Spleen (tissue), 11 donors: ENCODE measurements around the gene ERC2. TPM values are rescaled to one million over a fixed set of nuclear protein-coding genes. Genes with fewer than 3 reads are reported as not detected.

ENCODE experiments used
- DNase-seq: peaks from one replicate; pipeline ENCODE4 v3.0.0-alpha.2; 2020
- H3K27ac ChIP-seq, 8 donors: fragments of 200-600 bp; sonication (generic) in 7 of 8; 1 replicate in 4 of 8; 2 replicates in 4 of 8; pipeline versions ENCODE4 v1.5.0 to v1.8.0; 2016 to 2021; ENCODE audit warnings: inconsistent platforms in 4 of 8, mild to moderate bottlenecking in 4 of 8, moderate library complexity in 1 of 8
- H3K27me3 ChIP-seq, 7 donors: fragments of 200-600 bp; sonication (generic) in 6 of 7; replicated peaks in 1 of 7; 1 replicate in 4 of 7; 2 replicates in 3 of 7; pipeline versions ENCODE4 v1.5.0 to v1.8.0; 2016 to 2021; ENCODE audit warnings: inconsistent platforms in 3 of 7, mild to moderate bottlenecking in 1 of 7
- H3K36me3 ChIP-seq, 6 donors: fragments of 200-600 bp; sonication (generic) in 5 of 6; 1 replicate in 4 of 6; 2 replicates in 2 of 6; pipeline versions ENCODE4 v1.5.0 to v1.8.0; 2016 to 2021; ENCODE audit warnings: inconsistent platforms in 2 of 6
- H3K4me1 ChIP-seq, 6 donors: fragments of 200-600 bp; sonication (generic) in 5 of 6; 1 replicate in 3 of 6; 2 replicates in 3 of 6; pipeline versions ENCODE4 v1.5.0 to v1.8.0; 2016 to 2021; ENCODE audit warnings: inconsistent platforms in 3 of 6
- H3K4me3 ChIP-seq, 8 donors: fragments of 200-600 bp; sonication (generic) in 7 of 8; 1 replicate in 4 of 8; 2 replicates in 4 of 8; pipeline versions ENCODE4 v1.5.0 to v1.8.0; 2016 to 2021; ENCODE audit warnings: inconsistent platforms in 4 of 8, mild to moderate bottlenecking in 4 of 8, moderate library complexity in 2 of 8
- H3K9me3 ChIP-seq, 8 donors: fragments of 200-600 bp; sonication (generic) in 7 of 8; 1 replicate in 4 of 8; 2 replicates in 4 of 8; pipeline versions ENCODE4 v1.5.0 to v1.8.0; 2016 to 2021; ENCODE audit warnings: inconsistent platforms in 4 of 8
- CTCF ChIP-seq, 11 experiments: fragments of 200-600 bp in 7 of 11; fragments of 450-650 bp in 4 of 11; sonication (generic) in 4 of 11; IDR thresholded peaks in 8 of 11; conservative IDR thresholded peaks in 3 of 11; 1 replicate in 7 of 11; 2 replicates in 4 of 11; pipeline versions ENCODE4 v1.4.0 to v1.8.0; 2016 to 2021; ENCODE audit warnings: antibody characterized with exemption in 11 of 11, inconsistent platforms in 4 of 11, mild to moderate bottlenecking in 1 of 11
- POLR2A ChIP-seq, 3 donors: fragments of 450-650 bp; IDR thresholded peaks; one replicate each; pipeline ENCODE4 v1.5.1; 2017; ENCODE audit warnings: antibody characterized with exemption in 3 of 3, mild to moderate bottlenecking in 1 of 3
- POLR2AphosphoS5 ChIP-seq, 3 donors: sonication (generic); formaldehyde crosslinking; IDR thresholded peaks; one replicate each; pipeline ENCODE4 v1.5.1; 2017; ENCODE audit warnings: antibody characterized with exemption in 3 of 3
- WGBS, 5 donors: extraction: QIAGEN DNeasy Blood & Tissue Kit in 3 of 5; methylation state at CpG; one replicate each; pipeline versions ENCODE4 v1.1.5 to v1.1.7; 2013 to 2018; 5-methylcytosine and 5-hydroxymethylcytosine counted together
- intact Hi-C: fragments of 100-400 bp; cut with DNase I; formaldehyde crosslinking; loops from one replicate; pipeline ENCODE4 v1.15.0; 2023; ENCODE audit warnings: low total_unique reads
- polyA plus RNA-seq, 3 donors: library from polyadenylated mRNA; stranded (reverse); fragments of 200-250 nt; gene quantifications; one replicate each; pipeline ENCODE4 v1.2.1, GENCODE V29; 2013
- total RNA-seq, 7 donors: library from RNA; depleted of rRNA in 3 of 7; stranded (reverse); fragments of >200 nt in 3 of 7; fragmentation: NEBNext Ultra II Directional in 4 of 7; extraction: Animal tissue kit (Norgen Biotek cat#: 25700) in 4 of 7; gene quantifications; one replicate each; pipeline versions ENCODE4 v1.1.0 to v1.2.1, GENCODE V29; 2016 to 2021
- donor health status: healthy with polysubstance abuse.
- donor health status: DM: no; HTN: no; CAD: no; lungs with moderate emphysema.
- donor health status: DM: no; HTN: no; CAD: no.
- donor health status: Bipolar disorder and iron deficiency.
- donor health status: healthy.
- donor health status: DM: no; HTN: no; CAD: no.
- donor health status: DM: yes; HTN: yes; CAD: no.

The ERC2 gene
- total and polyA plus RNA-seq, 10 donors: 0.04 to 4.9 (median 0.39) TPM

- Histone ChIP-seq H3K9me3 (peaks cover 0 to 3% (median under 1%) of the 10 kb centered on the region in 8 donors), H3K36me3 (no peaks in the 10 kb centered on the region), H3K27me3 (no peaks in the 10 kb centered on the region), H3K27ac (no peak overlapping the region), H3K4me1 (no peaks in the 10 kb centered on the region), H3K4me3 (no peak overlapping the region)
- intact Hi-C loops: no loop called here
- TF ChIP-seq POLR2A (IDR thresholded peaks at IDR 0.05) (no peak), CTCF (IDR thresholded peaks at IDR 0.05 in 8 of 11, conservative IDR thresholded peaks at IDR 0.05 in 3 of 11) (no peak), POLR2AphosphoS5 (IDR thresholded peaks at IDR 0.05) (no peak)
- no peak for DNase-seq
- 75 to 82% (median 76%) methylated on average over 6 of the region's 6 CpGs for WGBS, 5 donors
Observed at GRCh38 chr3:56060521-56061278, 407.6 kb downstream of the ERC2 start.

GRCh38 chr3:56059731-56060130 lies 408.5 kb downstream of the ERC2 start:
- Histone ChIP-seq H3K27ac (no peak overlapping the region), H3K9me3 (no peaks in the 10 kb centered on the region), H3K36me3 (no peaks in the 10 kb centered on the region), H3K4me3 (no peak overlapping the region), H3K27me3 (no peaks in the 10 kb centered on the region), H3K4me1 (no peaks in the 10 kb centered on the region)
- 76 to 88% (median 80%) methylated on average over 1 of the region's 1 CpG for WGBS, 5 donors
- no peak for TF ChIP-seq POLR2AphosphoS5 (IDR thresholded peaks at IDR 0.05)
- TF ChIP-seq POLR2A (IDR thresholded peaks at IDR 0.05): no peak
- no peak for TF ChIP-seq CTCF (IDR thresholded peaks at IDR 0.05 in 8 of 11, conservative IDR thresholded peaks at IDR 0.05 in 3 of 11)
- no peak for DNase-seq
- intact Hi-C loops: no loop called here

- H3K9me3 ChIP-seq: no peaks in the 10 kb centered on the region
- no peaks in the 10 kb centered on the region for H3K27me3 ChIP-seq
- DNase-seq: no peak
- no peaks in the 10 kb centered on the region for H3K36me3 ChIP-seq
- no peaks in the 10 kb centered on the region for H3K4me1 ChIP-seq
- H3K4me3 ChIP-seq: no peak overlapping the region
- intact Hi-C loops: no loop called here
- no peak overlapping the region for H3K27ac ChIP-seq
- TF ChIP-seq CTCF (IDR thresholded peaks at IDR 0.05 in 8 of 11, conservative IDR thresholded peaks at IDR 0.05 in 3 of 11) (no peak), POLR2A (IDR thresholded peaks at IDR 0.05) (no peak), POLR2AphosphoS5 (IDR thresholded peaks at IDR 0.05) (no peak)
Observed at GRCh38 chr3:56055951-56056350, 412.3 kb downstream of the ERC2 start.

- Histone ChIP-seq H3K4me1 (no peaks in the 10 kb centered on the region), H3K9me3 (no peaks in the 10 kb centered on the region), H3K36me3 (no peaks in the 10 kb centered on the region), H3K27ac (no peak overlapping the region), H3K4me3 (no peak overlapping the region), H3K27me3 (no peaks in the 10 kb centered on the region)
- DNase-seq: no peak
- intact Hi-C loops: no loop called here
- 75 to 87% (median 80%) methylated on average over 4 of the region's 4 CpGs for WGBS, 5 donors
- TF ChIP-seq POLR2A (IDR thresholded peaks at IDR 0.05) (no peak), POLR2AphosphoS5 (IDR thresholded peaks at IDR 0.05) (no peak), CTCF (IDR thresholded peaks at IDR 0.05 in 8 of 11, conservative IDR thresholded peaks at IDR 0.05 in 3 of 11) (no peak)
Observed at GRCh38 chr3:56055546-56055945, 412.7 kb downstream of the ERC2 start.
